ENCODE measurements around the gene STK32A. TPM values are rescaled to one million over a fixed set of nuclear protein-coding genes. Genes with fewer than 3 reads are reported as not detected.

The STK32A gene
- total and polyA plus RNA-seq, 11 donors, result 0.15 to 1.4 (median 0.30) TPM

GRCh38 chr5:147384346-147385193, 149.7 kb downstream of the STK32A start:
- Histone ChIP-seq H3K27me3 (no peaks in the 10 kb centered on the region), H3K9me3 (no peaks in the 10 kb centered on the region), H3K27ac (no peak overlapping the region), H3K4me1 (no peaks in the 10 kb centered on the region), H3K4me3 (no peak overlapping the region), H3K36me3 (no peaks in the 10 kb centered on the region)
- TF ChIP-seq POLR2A (IDR thresholded peaks at IDR 0.05) (no peak), CTCF (IDR thresholded peaks at IDR 0.05) (no peak)
- ATAC-seq, result no peak
- intact Hi-C loops (cut with DNase I), result no loop called here
- no peak for DNase-seq
- 67 to 72% (median 69%) methylated on average over 6 of the region's 6 CpGs for WGBS, 4 donors

GRCh38 chr5:147387109-147387508, 152.3 kb downstream of the STK32A start:
- no peak for TF ChIP-seq POLR2A (IDR thresholded peaks at IDR 0.05)
- TF ChIP-seq CTCF (IDR thresholded peaks at IDR 0.05), result no peak
- 73 to 86% (median 81%) methylated on average over 4 of the region's 4 CpGs for WGBS, 4 donors
- intact Hi-C loops (cut with DNase I), result no loop called here
- Histone ChIP-seq H3K4me1 (peaks cover 0 to 3% (median 0%) of the 10 kb centered on the region in 12 donors), H3K27me3 (no peaks in the 10 kb centered on the region), H3K27ac (no peak overlapping the region), H3K4me3 (no peak overlapping the region), H3K36me3 (peaks cover 0 to 13% (median 0%) of the 10 kb centered on the region in 9 donors), H3K9me3 (no peaks in the 10 kb centered on the region)
- no peak for DNase-seq
- no peak for ATAC-seq

GRCh38 chr5:147388184-147389108, 153.6 kb downstream of the STK32A start:
- peaks cover 0 to 3% (median 0%) of the 10 kb centered on the region in 12 donors for H3K4me1 ChIP-seq
- ATAC-seq (no peak), DNase-seq (no peak)
- TF ChIP-seq CTCF (IDR thresholded peaks at IDR 0.05), result no peak
- no peak for TF ChIP-seq POLR2A (IDR thresholded peaks at IDR 0.05)
- 77 to 83% (median 81%) methylated on average over 7 of the region's 7 CpGs for WGBS, 4 donors
- no peaks in the 10 kb centered on the region for H3K27me3 ChIP-seq
- no peak overlapping the region for H3K27ac ChIP-seq
- H3K9me3 ChIP-seq, result no peaks in the 10 kb centered on the region
- peaks cover 0 to 26% (median 3%) of the 10 kb centered on the region in 9 donors for H3K36me3 ChIP-seq
- H3K4me3 ChIP-seq, result no peak overlapping the region
- intact Hi-C loops (cut with DNase I), result no loop called here

Data from heart left ventricle (tissue), 16 donors.